ENCODE measurements around the gene KBTBD13.
"Not testable (repeated sequence)": the region's sequence is repeated elsewhere in the genome, so short reads cannot be mapped to it uniquely, and the experiment has no call there.

Gene KBTBD13

GRCh38 chr15:65089206-65089824, 12.8 kb downstream of the KBTBD13 start:
- DNase-seq (ENCODE audit: low spot score) = no peak

GRCh38 chr15:65091946-65092770, 15.6 kb downstream of the KBTBD13 start:
- no peak for DNase-seq (ENCODE audit: low spot score)

- no peak for DNase-seq (ENCODE audit: low spot score)
Measured at GRCh38 chr15:65092911-65093792, 16.6 kb downstream of the KBTBD13 start.

- not testable (repeated sequence) for DNase-seq (ENCODE audit: low spot score)
Measured at GRCh38 chr15:65093793-65094170, 17.2 kb downstream of the KBTBD13 start.

- DNase-seq (ENCODE audit: low spot score) = no peak
Measured at GRCh38 chr15:65094294-65094995, 17.9 kb downstream of the KBTBD13 start.

- DNase-seq (ENCODE audit: low spot score) = no peak
Measured at GRCh38 chr15:65095011-65095746, 18.6 kb downstream of the KBTBD13 start.

GRCh38 chr15:65095747-65096104, 19.2 kb downstream of the KBTBD13 start:
- no peak for DNase-seq (ENCODE audit: low spot score)

GRCh38 chr15:65096481-65097385, 20.2 kb downstream of the KBTBD13 start:
- no peak for DNase-seq (ENCODE audit: low spot score)

- no peak for DNase-seq (ENCODE audit: low spot score)
Measured at GRCh38 chr15:65097651-65098263, 21.2 kb downstream of the KBTBD13 start.

- DNase-seq (ENCODE audit: low spot score) = no peak
Measured at GRCh38 chr15:65099336-65099735, 22.8 kb downstream of the KBTBD13 start.

GRCh38 chr15:65099801-65100200, 23.3 kb downstream of the KBTBD13 start:
- DNase-seq (ENCODE audit: low spot score) = not testable (repeated sequence)

GRCh38 chr15:65100442-65100841, 23.9 kb downstream of the KBTBD13 start:
- DNase-seq (ENCODE audit: low spot score) = no peak

- peak; percentile 50 for DNase-seq (ENCODE audit: low spot score)
Measured at GRCh38 chr15:65101411-65101890, 24.9 kb downstream of the KBTBD13 start.

GRCh38 chr15:65101891-65102708, 25.6 kb downstream of the KBTBD13 start:
- DNase-seq (ENCODE audit: low spot score) = no peak

GRCh38 chr15:65102912-65103311, 26.4 kb downstream of the KBTBD13 start:
- no peak for DNase-seq (ENCODE audit: low spot score)

- DNase-seq (ENCODE audit: low spot score) = no peak
Measured at GRCh38 chr15:65105038-65105437, 28.5 kb downstream of the KBTBD13 start.

- DNase-seq (ENCODE audit: low spot score) = no peak
Measured at GRCh38 chr15:65106011-65106590, 29.6 kb downstream of the KBTBD13 start.

GRCh38 chr15:65110676-65111292, 34.2 kb downstream of the KBTBD13 start:
- DNase-seq (ENCODE audit: low spot score) = no peak

Data from putamen (tissue), 1 donor.